Stimulated activated CD8-positive, alpha-beta memory T cell treated with anti-CD3 and anti-CD28 coated beads, Interleukin-4, amount 100 ng/mL, for 4 hours (primary cell): Measurements from ENCODE around the gene ART1.

Experiments
- DNase-seq, 2 donors: peaks; one replicate each; pipeline ENCODE4 v3.0.0-alpha.2; 2020; ENCODE audit warnings: low read depth in 2 of 2, low spot score in 1 of 2

ART1 gene

GRCh38 chr11:3665336-3666022 lies 20.6 kb downstream of the ART1 start:
- DNase-seq, result no peak

GRCh38 chr11:3666023-3666530 lies 21.1 kb downstream of the ART1 start:
- DNase-seq, result no peak

- no peak for DNase-seq
Observed at GRCh38 chr11:3667149-3668035, 22.5 kb downstream of the ART1 start.

GRCh38 chr11:3669128-3669527 lies 24.2 kb downstream of the ART1 start:
- DNase-seq, result no peak

DNA sequence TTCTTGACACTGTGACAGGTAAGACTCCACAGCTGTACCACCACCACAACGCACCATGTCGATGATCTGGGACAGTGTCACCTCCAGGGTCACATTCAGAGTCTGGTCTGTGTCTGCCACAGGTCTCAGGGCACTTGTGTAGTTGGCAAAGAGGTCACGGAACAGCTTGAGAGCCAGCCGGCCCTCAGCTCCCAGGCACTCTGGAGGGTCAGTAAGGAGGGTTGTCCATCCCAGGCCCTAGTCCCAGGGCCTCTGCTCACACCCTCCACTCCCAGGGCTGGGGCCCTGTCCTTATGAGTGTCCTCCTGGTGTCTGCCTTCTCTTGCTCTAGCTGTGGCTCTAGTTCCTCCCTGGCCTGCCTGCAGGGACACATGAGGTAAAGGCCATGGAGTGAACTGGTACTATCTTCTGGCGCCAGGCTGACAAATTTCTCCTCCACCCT lies 24.8 kb downstream of the ART1 start:
- DNase-seq, result no peak

DNA sequence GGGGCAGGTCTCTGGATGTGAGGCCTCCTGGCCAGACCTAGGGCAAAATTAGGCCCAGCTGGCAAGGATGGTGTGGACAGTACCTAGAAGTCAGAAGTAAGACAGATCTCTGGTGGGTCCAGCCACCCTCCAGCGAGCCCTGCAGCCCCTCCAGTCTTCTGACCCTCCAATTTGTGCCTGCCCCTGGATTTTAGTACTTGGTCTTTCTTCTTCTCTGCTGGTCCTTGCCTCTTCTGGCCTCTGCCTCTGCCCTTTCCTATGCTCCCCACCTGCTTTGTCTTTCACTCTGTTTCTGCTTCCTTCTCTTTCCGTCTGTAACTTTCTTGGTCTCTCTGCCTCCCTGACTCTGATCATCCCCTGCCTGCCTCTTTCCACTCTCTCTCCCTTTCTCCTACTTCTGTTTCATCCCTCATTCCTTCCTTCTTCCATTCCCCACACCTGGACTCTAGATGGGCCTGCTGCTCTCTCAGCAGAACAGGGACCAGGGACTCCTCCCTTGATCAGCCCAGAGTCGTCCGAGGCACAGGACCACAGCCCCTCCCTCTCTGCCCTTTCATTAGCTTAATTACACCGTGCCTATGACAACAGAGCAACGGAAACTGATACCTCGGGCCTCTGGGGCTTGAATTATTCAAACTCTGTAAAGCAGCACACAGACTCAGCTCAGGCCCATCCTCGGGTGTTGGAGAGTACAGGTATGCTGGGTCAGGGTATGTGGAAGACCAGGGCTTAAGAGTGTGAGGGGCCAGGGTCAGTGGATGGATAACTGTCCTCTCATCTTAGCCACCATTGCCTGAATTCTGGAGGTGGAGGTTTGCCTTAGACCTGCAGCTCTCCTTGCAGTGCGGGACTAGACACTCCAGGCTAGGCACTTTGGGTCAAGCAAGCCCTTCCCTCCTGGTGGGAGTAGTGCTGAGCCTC lies 26.7 kb downstream of the ART1 start, which contains the start of gene CHRNA10:
TSS of gene CHRNA10 (minus strand) at position 51 of the 921 bp plus-strand sequence. CDS start 72 bp downstream, outside the sequence.
- DNase-seq, result no peak

- DNase-seq, result no peak
Observed at GRCh38 chr11:3674189-3674588, 29.3 kb downstream of the ART1 start.

GRCh38 chr11:3675971-3676370 lies 31.0 kb downstream of the ART1 start:
- no peak for DNase-seq

DNA sequence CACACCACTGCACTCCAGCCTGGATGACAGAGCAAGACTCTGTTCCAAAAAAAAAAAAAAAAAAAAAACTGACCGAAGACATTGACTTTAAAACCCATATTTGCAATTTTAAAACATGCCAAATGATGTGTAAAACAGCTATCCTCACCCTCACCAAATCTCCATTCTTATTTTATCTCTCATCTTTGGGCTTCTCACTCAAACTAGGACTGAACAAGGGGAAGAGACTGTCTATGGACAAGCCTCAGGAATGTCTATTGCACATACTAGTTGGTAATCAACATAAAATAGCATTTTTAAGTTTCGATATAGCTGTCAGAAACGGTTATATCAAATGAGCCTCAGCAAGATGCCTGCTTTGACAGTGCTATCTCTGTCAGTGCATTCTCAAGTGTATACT lies 34.1 kb downstream of the ART1 start:
- DNase-seq, result no peak

DNA sequence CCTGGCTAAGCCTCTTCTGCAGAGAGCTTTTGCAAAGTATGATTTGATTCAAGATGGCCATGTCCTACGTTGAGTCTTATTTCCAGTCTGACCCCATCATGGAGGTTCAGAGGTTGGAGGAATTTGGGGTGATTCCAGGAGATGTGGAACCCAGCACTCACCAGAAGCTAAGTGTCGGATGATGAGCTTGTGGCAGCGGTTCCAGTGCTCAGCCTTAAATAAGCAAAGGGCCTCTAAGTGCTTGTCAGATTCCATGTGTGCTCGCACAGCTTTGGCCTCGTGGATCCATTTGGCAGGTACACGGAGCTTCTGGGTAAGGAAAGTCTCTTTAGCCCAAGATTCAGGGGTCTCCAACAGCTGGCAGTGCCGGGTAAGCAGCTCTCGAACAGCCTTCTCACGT lies 38.1 kb downstream of the ART1 start:
- no peak for DNase-seq

GRCh38 chr11:3684129-3684818 lies 39.3 kb downstream of the ART1 start:
- no peak for DNase-seq

DNA sequence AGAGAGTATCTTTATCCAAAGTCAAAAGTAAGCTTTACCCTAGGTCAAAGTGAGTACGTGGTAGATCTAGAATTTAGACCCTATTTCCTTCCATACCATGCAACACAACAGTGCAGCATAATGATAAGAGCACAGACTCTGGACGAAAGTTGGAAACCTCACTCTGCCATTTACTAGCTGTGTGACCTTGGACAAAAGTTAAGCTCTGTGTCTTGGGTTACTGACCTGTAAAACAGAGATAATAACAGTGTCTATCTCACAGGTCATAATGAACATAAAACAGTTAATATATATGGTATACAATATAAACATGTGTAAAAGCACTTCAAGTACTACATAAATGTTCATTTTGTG lies 39.9 kb downstream of the ART1 start:
- DNase-seq, result no peak

DNA sequence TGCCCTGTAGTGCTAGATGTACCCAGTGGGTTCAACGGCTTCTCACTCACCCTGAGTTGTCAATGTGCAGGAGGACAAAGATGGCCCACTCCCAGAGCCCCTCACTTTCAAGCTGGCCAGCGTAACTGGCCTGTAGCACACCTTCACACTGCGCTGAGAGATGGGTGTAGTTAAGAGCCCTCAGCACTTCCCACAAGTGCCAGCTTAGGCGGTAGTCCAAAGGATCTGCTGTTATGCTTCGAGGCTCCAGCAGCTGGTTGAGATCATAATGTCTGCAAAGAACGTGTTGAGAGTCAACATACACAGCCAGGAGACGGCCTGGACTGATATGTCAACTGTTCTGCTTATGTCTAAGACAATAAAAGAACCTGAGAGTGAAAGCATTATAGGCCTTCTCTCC lies 41.0 kb downstream of the ART1 start:
- DNase-seq, result no peak

GRCh38 chr11:3686751-3687150 lies 41.8 kb downstream of the ART1 start:
- no peak for DNase-seq

GRCh38 chr11:3700410-3700809 lies 55.5 kb downstream of the ART1 start:
- DNase-seq, result no peak

- no peak for DNase-seq
Observed at GRCh38 chr11:3700910-3701309, 56.0 kb downstream of the ART1 start.

DNA sequence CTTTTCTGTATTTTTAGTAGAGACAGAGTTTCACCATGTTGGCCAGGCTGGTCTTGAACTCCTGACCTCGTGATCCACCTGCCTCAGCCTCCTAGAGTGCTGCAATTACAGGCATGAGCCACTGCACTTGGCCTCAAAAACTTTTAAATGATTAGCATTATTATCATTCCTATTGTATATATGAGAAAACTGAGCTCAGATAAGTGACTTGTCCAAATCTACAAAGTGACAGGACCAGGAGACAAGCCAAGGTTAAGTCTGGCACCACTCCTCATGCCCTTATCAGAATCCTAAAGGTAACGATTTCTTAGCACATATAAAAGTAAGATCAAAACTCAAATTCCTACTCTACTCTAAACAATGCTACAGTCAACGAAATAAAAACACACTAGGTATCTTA lies 58.5 kb downstream of the ART1 start:
- no peak for DNase-seq

DNA sequence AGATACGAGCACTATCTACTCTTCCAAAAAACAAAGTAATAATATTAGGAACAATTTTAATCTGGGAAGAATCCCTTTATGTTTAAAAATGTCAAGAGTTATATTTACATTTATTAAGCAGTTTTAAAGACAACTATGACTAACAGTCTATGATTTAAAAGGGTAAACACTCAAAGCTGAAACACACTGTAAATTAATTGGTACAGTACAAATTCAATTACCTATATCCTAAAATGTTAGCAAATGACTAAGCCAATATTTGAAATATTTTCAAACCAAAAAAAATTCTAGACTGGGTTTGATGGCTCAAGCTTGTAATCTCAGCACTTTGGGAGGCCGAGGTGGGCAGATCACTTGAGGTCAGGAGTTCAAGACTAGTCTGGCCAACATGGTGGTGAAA lies 62.2 kb downstream of the ART1 start:
- no peak for DNase-seq

GRCh38 chr11:3709977-3710376 lies 65.0 kb downstream of the ART1 start:
- no peak for DNase-seq

GRCh38 chr11:3710485-3711259 lies 65.7 kb downstream of the ART1 start:
- DNase-seq, result no peak
